Gastroesophageal sphincter (tissue), 4 donors: ENCODE data around the gene COL12A1. TPM values are rescaled to one million over a fixed set of nuclear protein-coding genes. Genes with fewer than 3 reads are reported as not detected.

Experiments
- ATAC-seq: fragments of 150-250 bp; one replicate; pipeline ENCODE4 v1.9.1; 2016; ENCODE audit warnings: mild to moderate bottlenecking, moderate library complexity
- H3K27ac ChIP-seq, 4 donors: fragments of 200-600 bp; sonication (generic) in 3 of 4; 1 replicate in 3 of 4; 2 replicates in 1 of 4; pipeline ENCODE4 v1.5.1; 2016 to 2019
- H3K27me3 ChIP-seq: fragments of 200-600 bp; sonication (generic); one replicate; pipeline ENCODE4 v1.5.1; 2019
- H3K36me3 ChIP-seq, 2 donors: fragments of 200-600 bp; sonication (generic); one replicate each; pipeline ENCODE4 v1.5.1; 2019; ENCODE audit warnings: control low read depth in 1 of 2
- H3K4me1 ChIP-seq, 3 donors: fragments of 200-600 bp; sonication (generic); 1 replicate in 2 of 3; 2 replicates in 1 of 3; pipeline ENCODE4 v1.5.1; 2016 to 2019; ENCODE audit warnings: control low read depth in 2 of 3
- H3K4me3 ChIP-seq, 2 donors: fragments of 200-600 bp; sonication (generic); one replicate each; pipeline ENCODE4 v1.5.1; 2019; ENCODE audit warnings: mild to moderate bottlenecking in 1 of 2, moderate library complexity in 1 of 2
- H3K9me3 ChIP-seq, 3 donors: fragments of 200-600 bp; sonication (generic); one replicate each; pipeline ENCODE4 v1.5.1; 2017 to 2019; ENCODE audit warnings: control low read depth in 2 of 3
- EP300 ChIP-seq: sonication (generic); formaldehyde crosslinking; IDR thresholded peaks from one replicate; pipeline ENCODE4 v1.6.1; 2017; ENCODE audit warnings: antibody characterized with exemption, mild to moderate bottlenecking
- POLR2A ChIP-seq, 2 donors: fragments of 450-650 bp; IDR thresholded peaks; one replicate each; pipeline ENCODE4 v1.6.1; 2017; ENCODE audit warnings: antibody characterized with exemption in 2 of 2, mild to moderate bottlenecking in 2 of 2, moderate library complexity in 1 of 2
- POLR2AphosphoS5 ChIP-seq: sonication (generic); formaldehyde crosslinking; IDR thresholded peaks from one replicate; pipeline ENCODE4 v1.6.1; 2017; ENCODE audit warnings: antibody characterized with exemption
- WGBS, 2 donors: methylation state at CpG; one replicate each; pipeline ENCODE4 v1.1.5; 2018; ENCODE audit warnings: low coverage in 1 of 2; 5-methylcytosine and 5-hydroxymethylcytosine counted together
- total RNA-seq, 4 donors: library from RNA; depleted of rRNA; stranded (reverse); fragments of >200 nt; gene quantifications; one replicate each; pipeline ENCODE4 v1.1.0, GENCODE V29; 2016
- TF ChIP-seq, protein P1 (sequence below), 4 experiments: fragments of 200-600 bp in 2 of 4; fragments of 450-650 bp in 2 of 4; sonication (generic) in 1 of 4; IDR thresholded peaks; one replicate each; pipeline ENCODE4 v1.5.1; 2017 to 2019; ENCODE audit warnings: antibody characterized with exemption in 4 of 4, mild to moderate bottlenecking in 2 of 4, moderate library complexity in 2 of 4

Gene COL12A1
- total RNA-seq, 4 donors from 2014 or later: 101 to 560 (median 237) TPM

DNA sequence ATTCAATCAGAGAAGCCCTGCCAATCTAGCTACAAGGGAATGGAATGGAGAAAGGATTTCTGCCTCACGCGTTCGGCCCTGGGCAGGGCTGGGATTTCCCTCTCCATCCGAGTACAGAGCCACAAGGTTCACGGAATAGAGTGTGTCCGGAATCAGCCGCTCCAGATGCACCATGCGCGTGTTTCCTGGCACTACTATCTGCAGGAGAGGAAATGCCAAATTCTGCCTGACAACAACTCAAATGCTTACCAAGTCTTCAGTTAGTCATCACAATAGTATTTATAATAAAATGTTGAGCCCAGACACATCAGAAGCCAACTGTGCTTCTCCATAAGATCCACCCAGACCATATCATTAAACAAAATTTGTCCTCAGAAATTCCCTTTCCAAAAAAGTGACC is 75.1 kb downstream of the COL12A1 start:
- H3K9me3 ChIP-seq: no peaks in the 10 kb centered on the region
- H3K27ac ChIP-seq: peak overlapping the region in 3 of 4 donors; percentile 12 to 33 (median 32)
- peaks cover 0 to 3% (median 0%) of the 10 kb centered on the region in 3 donors for H3K4me1 ChIP-seq
- WGBS, 2 donors: 75 to 76% methylated on average over 4 to 8 of the region's 9 CpGs
- H3K36me3 ChIP-seq: peaks cover 0 to 89% of the 10 kb centered on the region in 2 donors
- H3K27me3 ChIP-seq: no peaks in the 10 kb centered on the region
- TF ChIP-seq EP300 (no peak), POLR2AphosphoS5 (no peak), POLR2A (IDR thresholded peaks at IDR 0.05) (no peak)
- TF ChIP-seq, protein P1, sequence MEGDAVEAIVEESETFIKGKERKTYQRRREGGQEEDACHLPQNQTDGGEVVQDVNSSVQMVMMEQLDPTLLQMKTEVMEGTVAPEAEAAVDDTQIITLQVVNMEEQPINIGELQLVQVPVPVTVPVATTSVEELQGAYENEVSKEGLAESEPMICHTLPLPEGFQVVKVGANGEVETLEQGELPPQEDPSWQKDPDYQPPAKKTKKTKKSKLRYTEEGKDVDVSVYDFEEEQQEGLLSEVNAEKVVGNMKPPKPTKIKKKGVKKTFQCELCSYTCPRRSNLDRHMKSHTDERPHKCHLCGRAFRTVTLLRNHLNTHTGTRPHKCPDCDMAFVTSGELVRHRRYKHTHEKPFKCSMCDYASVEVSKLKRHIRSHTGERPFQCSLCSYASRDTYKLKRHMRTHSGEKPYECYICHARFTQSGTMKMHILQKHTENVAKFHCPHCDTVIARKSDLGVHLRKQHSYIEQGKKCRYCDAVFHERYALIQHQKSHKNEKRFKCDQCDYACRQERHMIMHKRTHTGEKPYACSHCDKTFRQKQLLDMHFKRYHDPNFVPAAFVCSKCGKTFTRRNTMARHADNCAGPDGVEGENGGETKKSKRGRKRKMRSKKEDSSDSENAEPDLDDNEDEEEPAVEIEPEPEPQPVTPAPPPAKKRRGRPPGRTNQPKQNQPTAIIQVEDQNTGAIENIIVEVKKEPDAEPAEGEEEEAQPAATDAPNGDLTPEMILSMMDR (IDR thresholded peaks at IDR 0.05): no peak
- no peak overlapping the region for H3K4me3 ChIP-seq
- no peak for ATAC-seq

DNA sequence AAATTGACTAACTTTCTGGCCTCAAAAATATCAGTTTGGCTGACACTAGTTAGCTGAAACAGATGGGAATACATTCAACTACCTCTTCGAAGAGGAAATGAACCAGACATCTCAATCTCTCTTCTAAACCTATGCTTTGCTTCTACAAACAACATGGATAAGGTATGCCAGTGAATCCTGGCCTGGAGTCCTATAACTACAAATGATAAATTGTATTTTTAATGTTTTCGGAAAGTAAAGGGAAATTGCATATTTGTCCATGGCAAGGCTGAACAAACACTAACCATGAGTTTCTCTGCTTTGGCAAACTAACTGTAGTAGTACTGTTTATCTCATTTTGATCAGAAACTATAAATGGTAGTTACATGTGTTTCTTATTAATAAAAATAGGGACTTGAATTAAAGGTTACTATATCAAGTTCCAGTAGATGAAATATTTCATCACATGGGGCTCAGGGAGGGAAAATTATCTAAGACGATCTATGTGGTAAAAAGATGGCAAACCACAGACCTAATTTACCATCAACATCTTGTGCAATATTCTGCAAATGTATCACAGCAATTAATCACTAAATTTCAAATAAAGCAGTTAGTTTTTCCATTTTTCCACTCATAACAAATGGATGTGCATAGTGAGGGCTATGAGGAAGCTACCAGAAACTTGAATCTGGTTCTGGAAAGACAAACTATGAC is 76.8 kb downstream of the COL12A1 start:
- H3K27me3 ChIP-seq: no peaks in the 10 kb centered on the region
- no peaks in the 10 kb centered on the region for H3K9me3 ChIP-seq
- peak overlapping the region in 2 of 4 donors; percentile 25 to 35 for H3K27ac ChIP-seq
- H3K4me1 ChIP-seq: peaks cover 0 to 3% (median 0%) of the 10 kb centered on the region in 3 donors
- H3K36me3 ChIP-seq: peaks cover 0 to 95% of the 10 kb centered on the region in 2 donors
- 47 to 48% methylated on average over 3 of the region's 3 CpGs for WGBS, 2 donors
- peak; percentile 34 for ATAC-seq
- TF ChIP-seq POLR2A (IDR thresholded peaks at IDR 0.05) (no peak), POLR2AphosphoS5 (peak; percentile 35), EP300 (no peak)
- TF ChIP-seq, protein P1 (IDR thresholded peaks at IDR 0.05): no peak
- H3K4me3 ChIP-seq: no peak overlapping the region

DNA sequence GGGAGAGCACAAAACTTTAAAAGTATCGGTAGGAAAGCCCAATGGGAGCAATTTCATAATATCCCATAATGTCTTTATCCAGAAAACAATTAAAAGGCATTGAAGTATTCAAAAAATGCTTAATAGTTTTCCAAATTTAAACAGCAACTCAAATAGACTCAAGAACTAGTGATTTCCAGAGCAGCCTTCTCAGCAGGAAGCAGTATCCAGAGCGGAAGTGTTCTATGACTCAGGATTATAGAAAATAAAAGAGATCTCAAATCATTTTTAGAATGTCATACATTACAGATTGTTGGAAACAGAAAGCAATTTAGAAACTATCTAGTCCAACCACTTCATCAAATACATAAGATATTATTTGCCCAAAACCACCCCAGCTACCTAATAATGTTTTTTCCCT is 79.3 kb downstream of the COL12A1 start:
- Histone ChIP-seq H3K9me3 (no peaks in the 10 kb centered on the region), H3K4me1 (peaks cover 0 to 3% (median 0%) of the 10 kb centered on the region in 3 donors), H3K27me3 (no peaks in the 10 kb centered on the region), H3K4me3 (no peak overlapping the region), H3K36me3 (peaks cover 0 to 96% of the 10 kb centered on the region in 2 donors), H3K27ac (no peak overlapping the region)
- TF ChIP-seq EP300 (no peak), POLR2AphosphoS5 (no peak), POLR2A (IDR thresholded peaks at IDR 0.05) (no peak)
- TF ChIP-seq, protein P1 (IDR thresholded peaks at IDR 0.05): no peak
- WGBS, 2 donors: 79 to 82% methylated on average over 2 of the region's 2 CpGs
- ATAC-seq: no peak

DNA sequence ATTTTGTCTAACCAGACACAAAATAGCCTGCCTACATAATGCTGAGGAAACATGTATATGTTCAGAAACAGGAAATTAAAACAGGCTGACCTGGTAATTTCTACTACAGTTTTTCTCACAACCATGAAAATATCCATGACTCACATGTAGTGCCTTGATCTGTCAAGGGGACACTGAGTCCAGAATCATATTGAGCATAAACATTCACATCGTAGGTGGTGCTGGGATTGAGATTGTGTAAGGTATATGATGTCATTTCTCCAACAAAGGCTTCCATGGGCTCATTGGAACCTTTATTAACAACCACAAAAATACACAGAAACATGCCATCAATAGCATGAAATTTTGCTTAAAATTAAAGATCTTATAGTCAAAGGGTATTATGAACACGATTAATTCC is 80.9 kb downstream of the COL12A1 start:
- Histone ChIP-seq H3K27ac (no peak overlapping the region), H3K4me1 (peaks cover 0 to 3% (median 0%) of the 10 kb centered on the region in 3 donors), H3K9me3 (no peaks in the 10 kb centered on the region), H3K36me3 (peaks cover 0 to 90% of the 10 kb centered on the region in 2 donors), H3K27me3 (no peaks in the 10 kb centered on the region), H3K4me3 (no peak overlapping the region)
- ATAC-seq: no peak
- 63 to 92% methylated on average over 2 of the region's 2 CpGs for WGBS, 2 donors
- TF ChIP-seq POLR2AphosphoS5: no peak
- TF ChIP-seq, protein P1 (IDR thresholded peaks at IDR 0.05): no peak

DNA sequence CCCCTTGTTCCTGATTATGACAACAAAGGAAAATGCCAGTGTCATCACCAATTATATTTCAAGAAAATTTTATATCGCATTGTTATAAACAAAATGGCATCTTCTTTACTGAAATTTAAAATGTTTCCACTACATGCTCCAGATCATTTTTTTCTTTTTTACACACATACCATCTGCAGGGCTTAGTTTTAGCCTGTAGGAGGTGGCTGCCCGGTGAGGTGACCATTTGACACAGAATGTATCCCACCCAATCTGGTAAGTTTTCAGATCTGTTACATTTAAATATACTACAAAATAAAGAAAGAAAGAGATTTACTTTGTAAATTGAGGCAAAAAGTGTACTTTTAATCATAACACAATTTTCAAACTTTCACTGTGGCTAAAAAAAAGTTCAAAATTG is 81.8 kb downstream of the COL12A1 start:
- TF ChIP-seq POLR2AphosphoS5 (no peak), EP300 (no peak), POLR2A (IDR thresholded peaks at IDR 0.05) (no peak)
- TF ChIP-seq, protein P1 (IDR thresholded peaks at IDR 0.05): no peak
- no peak overlapping the region for H3K4me3 ChIP-seq
- H3K36me3 ChIP-seq: peaks cover 2 to 88% of the 10 kb centered on the region in 2 donors
- no peak overlapping the region for H3K27ac ChIP-seq
- no peaks in the 10 kb centered on the region for H3K27me3 ChIP-seq
- 49 to 86% methylated on average over 2 of the region's 2 CpGs for WGBS, 2 donors
- H3K9me3 ChIP-seq: no peaks in the 10 kb centered on the region
- no peak for ATAC-seq
- no peaks in the 10 kb centered on the region for H3K4me1 ChIP-seq
